Measurements from ENCODE around the gene CAB39.

Gene CAB39

DNA sequence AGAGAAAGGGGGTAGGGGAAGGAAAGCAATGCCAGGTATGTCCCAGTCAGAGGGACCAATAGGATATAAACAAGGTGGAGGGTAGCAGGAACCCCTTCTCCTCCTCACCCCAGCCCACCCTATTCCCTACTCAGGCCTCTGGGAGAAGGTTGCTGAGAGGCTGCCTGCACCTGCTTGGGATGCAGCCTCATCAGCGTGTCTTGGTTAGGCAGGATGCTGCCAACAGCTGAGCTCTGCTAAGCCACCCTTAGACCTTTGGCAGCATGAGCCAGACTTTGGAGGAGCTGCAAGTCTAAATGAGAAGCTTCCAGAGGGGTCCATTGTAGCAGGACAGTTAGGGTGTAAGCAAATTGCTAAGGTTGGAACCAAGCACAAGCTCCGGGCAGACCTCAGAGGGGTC is 38.2 kb upstream of the CAB39 start:
- H3K27me3 ChIP-seq (ENCODE audit: control insufficient read depth, insufficient read depth, low read length) = no peaks in the 10 kb centered on the region
- no peaks in the 10 kb centered on the region for H3K36me3 ChIP-seq (ENCODE audit: insufficient read depth, low read length)
- H3K4me3 ChIP-seq (ENCODE audit: low read length) = no peak overlapping the region
- H3K4me1 ChIP-seq (ENCODE audit: control insufficient read depth, insufficient read depth, low read length) = no peaks in the 10 kb centered on the region
- H3K4me2 ChIP-seq (ENCODE audit: low read length) = no peak overlapping the region
- H3K9me3 ChIP-seq (replicated peaks; ENCODE audit: low read length) = no peaks in the 10 kb centered on the region
- no peak overlapping the region for H3K9ac ChIP-seq (ENCODE audit: low read depth, low read length)

DNA sequence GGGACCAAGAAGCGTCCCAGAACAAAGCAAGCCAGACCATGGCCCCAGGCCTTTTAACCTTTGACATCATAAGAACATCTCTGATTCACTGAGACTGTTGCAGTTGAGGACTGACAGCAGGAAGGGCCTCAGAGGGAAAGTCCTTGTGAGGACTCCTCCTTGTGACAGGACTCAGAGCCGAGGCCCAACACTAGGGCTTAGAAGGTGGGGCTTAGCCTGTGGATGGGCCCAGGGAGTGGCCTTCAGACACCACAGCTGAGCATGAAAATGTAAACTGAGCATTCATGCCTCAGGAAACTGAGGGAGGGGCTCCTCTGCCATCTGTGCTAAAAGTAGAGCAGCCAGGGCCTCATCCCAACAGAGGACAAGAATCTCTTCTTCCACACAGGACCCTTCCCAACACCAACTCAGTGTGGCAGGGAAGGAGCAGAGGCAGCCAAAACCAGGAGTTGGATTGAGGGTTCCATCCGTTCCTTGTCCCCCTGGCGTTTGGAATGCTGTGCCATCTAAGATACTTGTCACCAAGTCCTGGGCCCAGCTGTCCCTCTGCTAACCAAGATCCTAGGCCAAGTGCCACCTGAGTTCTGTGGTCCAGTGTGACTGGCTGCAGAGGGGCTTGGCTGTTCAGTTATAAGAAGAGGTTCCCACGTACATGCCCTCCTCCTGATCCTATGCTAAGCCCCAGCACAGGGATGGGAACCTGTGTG is 37.5 kb upstream of the CAB39 start:
- Histone ChIP-seq H3K27me3 (ENCODE audit: control insufficient read depth, insufficient read depth, low read length) (no peaks in the 10 kb centered on the region), H3K9me3 (replicated peaks; ENCODE audit: low read length) (no peaks in the 10 kb centered on the region), H3K9ac (ENCODE audit: low read depth, low read length) (no peak overlapping the region), H3K4me3 (ENCODE audit: low read length) (no peak overlapping the region), H3K36me3 (ENCODE audit: insufficient read depth, low read length) (no peaks in the 10 kb centered on the region), H3K4me1 (ENCODE audit: control insufficient read depth, insufficient read depth, low read length) (no peaks in the 10 kb centered on the region), H3K4me2 (ENCODE audit: low read length) (no peak overlapping the region)

DNA sequence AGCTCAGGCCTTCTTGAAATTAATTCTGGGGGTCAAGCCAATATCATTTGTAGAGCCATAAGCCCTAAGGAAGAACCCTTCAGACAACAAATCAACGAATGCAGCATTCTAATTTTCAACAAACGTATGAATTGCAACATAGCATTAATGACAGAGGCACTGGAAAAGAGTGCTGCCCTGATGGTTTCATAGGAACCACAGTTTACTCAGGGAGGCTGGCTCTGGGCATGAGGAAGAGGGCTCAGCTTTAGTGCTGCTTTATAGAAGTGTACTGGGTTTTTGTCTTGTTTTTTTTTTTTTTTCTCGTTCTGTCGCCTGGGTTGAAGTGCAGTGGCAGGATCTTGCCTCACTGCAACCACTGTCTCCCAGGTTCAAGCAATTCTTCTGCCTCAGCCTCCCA is 36.1 kb upstream of the CAB39 start:
- Histone ChIP-seq H3K27me3 (ENCODE audit: control insufficient read depth, insufficient read depth, low read length) (peaks cover 6% of the 10 kb centered on the region), H3K9me3 (replicated peaks; ENCODE audit: low read length) (no peaks in the 10 kb centered on the region), H3K4me1 (ENCODE audit: control insufficient read depth, insufficient read depth, low read length) (no peaks in the 10 kb centered on the region), H3K36me3 (ENCODE audit: insufficient read depth, low read length) (no peaks in the 10 kb centered on the region), H3K9ac (ENCODE audit: low read depth, low read length) (no peak overlapping the region), H3K4me2 (ENCODE audit: low read length) (no peak overlapping the region), H3K4me3 (ENCODE audit: low read length) (no peak overlapping the region)

DNA sequence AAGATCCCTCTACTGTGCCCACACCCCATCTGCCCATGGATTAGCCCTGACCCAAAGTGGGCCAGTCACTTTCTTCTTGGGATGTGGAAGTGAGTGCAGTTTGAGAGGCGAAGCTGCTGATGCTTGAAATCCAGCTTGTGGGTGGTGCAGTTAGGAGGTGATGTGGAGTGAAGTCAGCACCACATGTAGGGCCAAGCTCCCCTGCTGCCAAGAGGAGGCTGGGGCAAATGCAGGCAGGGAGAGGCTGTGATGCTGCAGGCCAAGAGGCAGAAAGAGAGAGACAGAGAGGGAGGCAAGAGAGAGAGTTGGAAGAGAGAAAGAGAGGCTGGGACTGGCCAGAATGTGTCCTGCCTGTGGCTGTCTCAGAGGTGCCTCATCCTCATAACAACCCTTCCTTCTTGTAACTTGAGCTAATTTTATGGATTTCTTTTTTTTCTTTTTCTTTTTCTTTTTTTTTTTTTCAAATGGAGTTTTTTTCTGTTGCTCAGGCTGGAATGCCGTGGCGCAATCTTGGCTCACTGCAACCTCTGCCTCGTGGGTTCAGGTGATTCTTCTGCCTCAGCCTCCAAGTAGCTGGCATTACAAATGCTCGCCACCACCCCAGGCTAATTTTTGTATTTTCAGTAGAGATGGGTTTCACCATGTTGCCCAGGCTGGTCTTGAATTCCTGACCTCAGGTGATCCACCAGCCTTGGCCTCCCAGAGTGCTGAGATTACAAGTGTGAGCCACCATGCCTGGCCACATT is 35.3 kb upstream of the CAB39 start:
- no peaks in the 10 kb centered on the region for H3K36me3 ChIP-seq (ENCODE audit: insufficient read depth, low read length)
- H3K9ac ChIP-seq (ENCODE audit: low read depth, low read length) = no peak overlapping the region
- no peak overlapping the region for H3K4me3 ChIP-seq (ENCODE audit: low read length)
- no peaks in the 10 kb centered on the region for H3K9me3 ChIP-seq (replicated peaks; ENCODE audit: low read length)
- H3K4me1 ChIP-seq (ENCODE audit: control insufficient read depth, insufficient read depth, low read length) = no peaks in the 10 kb centered on the region
- no peak overlapping the region for H3K4me2 ChIP-seq (ENCODE audit: low read length)
- peaks cover 6% of the 10 kb centered on the region for H3K27me3 ChIP-seq (ENCODE audit: control insufficient read depth, insufficient read depth, low read length)

DNA sequence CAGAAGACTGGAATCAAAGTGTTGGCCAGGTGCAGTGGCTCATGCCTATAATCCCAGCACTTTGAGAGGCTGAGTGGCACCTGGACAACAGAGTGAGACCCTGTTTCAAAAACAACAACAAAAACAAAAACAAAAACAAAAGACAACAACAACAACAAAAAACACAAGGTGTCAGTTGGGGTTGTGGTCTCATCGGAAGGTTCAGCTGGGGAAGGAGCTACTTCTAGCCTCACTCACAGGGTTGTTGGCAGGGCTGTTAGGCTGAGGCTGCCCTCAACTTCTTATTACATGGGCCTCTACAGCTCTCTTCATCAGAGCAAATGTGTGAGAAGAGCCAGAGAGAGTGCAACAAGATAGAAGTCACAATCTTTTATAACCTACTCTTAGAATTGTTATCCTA is 34.6 kb upstream of the CAB39 start:
- H3K27me3 ChIP-seq (ENCODE audit: control insufficient read depth, insufficient read depth, low read length) = peaks cover 6% of the 10 kb centered on the region
- H3K36me3 ChIP-seq (ENCODE audit: insufficient read depth, low read length) = no peaks in the 10 kb centered on the region
- H3K4me1 ChIP-seq (ENCODE audit: control insufficient read depth, insufficient read depth, low read length) = no peaks in the 10 kb centered on the region
- no peaks in the 10 kb centered on the region for H3K9me3 ChIP-seq (replicated peaks; ENCODE audit: low read length)
- no peak overlapping the region for H3K4me3 ChIP-seq (ENCODE audit: low read length)
- no peak overlapping the region for H3K4me2 ChIP-seq (ENCODE audit: low read length)
- no peak overlapping the region for H3K9ac ChIP-seq (ENCODE audit: low read depth, low read length)

DNA sequence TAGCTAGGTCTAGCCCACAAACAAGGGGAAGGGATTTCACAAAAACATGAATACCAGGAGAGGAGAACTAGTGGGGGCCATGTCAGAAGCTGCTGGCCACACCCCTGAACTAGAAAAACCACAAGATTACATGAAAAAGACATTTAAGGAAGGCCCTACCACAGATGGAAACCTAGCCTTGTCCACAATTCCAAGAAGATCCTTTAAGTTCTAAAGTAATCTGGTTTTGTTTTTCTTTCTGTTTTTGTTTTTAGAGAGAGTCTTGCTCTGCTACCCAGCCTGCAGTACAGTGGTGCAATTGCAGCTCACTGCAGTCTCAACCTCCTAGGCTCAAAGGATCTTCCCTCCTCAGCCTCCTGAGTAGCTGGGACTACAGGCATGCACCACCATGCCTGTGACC is 34.2 kb upstream of the CAB39 start:
- Histone ChIP-seq H3K9me3 (replicated peaks; ENCODE audit: low read length) (no peaks in the 10 kb centered on the region), H3K4me3 (ENCODE audit: low read length) (no peak overlapping the region), H3K9ac (ENCODE audit: low read depth, low read length) (no peak overlapping the region), H3K36me3 (ENCODE audit: insufficient read depth, low read length) (no peaks in the 10 kb centered on the region), H3K27me3 (ENCODE audit: control insufficient read depth, insufficient read depth, low read length) (peaks cover 6% of the 10 kb centered on the region), H3K4me2 (ENCODE audit: low read length) (no peak overlapping the region), H3K4me1 (ENCODE audit: control insufficient read depth, insufficient read depth, low read length) (no peaks in the 10 kb centered on the region)

DNA sequence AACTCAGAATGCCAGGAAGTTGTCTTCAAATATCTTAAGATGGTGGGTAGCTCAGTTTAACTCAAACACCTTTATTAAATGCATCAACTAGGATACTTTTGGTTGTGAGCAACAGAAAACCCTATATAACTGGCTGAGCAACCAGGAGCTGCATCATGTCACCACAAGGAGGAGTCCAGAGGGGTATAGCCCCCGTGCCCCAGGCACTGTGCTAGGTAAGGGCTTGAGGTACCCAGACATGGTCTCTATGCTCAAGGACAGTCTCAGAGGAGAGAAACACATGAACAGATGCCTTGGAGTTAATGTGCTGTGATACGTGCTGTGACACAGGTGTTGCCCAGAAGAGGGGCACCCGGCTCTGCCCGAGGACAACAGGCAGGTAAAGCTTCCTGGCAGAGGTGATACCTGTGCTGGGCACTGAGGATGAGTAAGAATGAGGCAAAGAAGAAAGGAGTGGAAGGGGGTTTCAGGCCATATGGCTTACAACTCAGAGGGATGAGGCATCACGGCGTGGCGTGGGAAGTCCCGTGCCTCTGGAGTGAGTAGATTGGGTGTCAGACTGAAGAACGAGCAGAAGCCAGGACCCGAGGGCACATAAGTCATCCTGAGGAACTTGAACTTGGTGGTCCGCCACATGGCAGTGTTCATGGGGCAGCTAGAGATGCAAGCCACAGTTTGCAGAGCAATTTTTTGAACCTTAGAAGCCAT is 32.0 kb upstream of the CAB39 start:
- Histone ChIP-seq H3K4me1 (ENCODE audit: control insufficient read depth, insufficient read depth, low read length) (peaks cover 13% of the 10 kb centered on the region), H3K36me3 (ENCODE audit: insufficient read depth, low read length) (no peaks in the 10 kb centered on the region), H3K27me3 (ENCODE audit: control insufficient read depth, insufficient read depth, low read length) (peaks cover 6% of the 10 kb centered on the region), H3K4me2 (ENCODE audit: low read length) (no peak overlapping the region), H3K4me3 (ENCODE audit: low read length) (no peak overlapping the region), H3K9ac (ENCODE audit: low read depth, low read length) (no peak overlapping the region), H3K9me3 (replicated peaks; ENCODE audit: low read length) (no peaks in the 10 kb centered on the region)

DNA sequence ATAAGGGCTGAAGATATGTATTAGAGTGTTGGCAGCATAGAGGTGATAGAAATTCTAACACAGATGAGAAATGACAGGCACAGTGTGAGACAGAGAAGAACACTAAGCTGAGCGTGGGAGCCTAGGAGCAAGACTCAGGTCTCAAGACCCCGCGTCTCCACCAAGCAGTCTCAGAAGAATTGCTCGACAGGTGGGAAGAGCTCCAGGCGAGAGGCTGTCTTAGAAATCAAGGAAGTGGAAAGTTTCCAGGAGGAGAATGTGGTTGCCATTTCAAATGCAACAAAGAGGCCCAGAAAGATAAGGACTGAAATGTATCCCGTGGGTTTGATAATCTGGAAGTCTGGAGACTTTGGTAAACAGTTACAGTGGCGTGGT is 31.5 kb upstream of the CAB39 start:
- Histone ChIP-seq H3K27me3 (ENCODE audit: control insufficient read depth, insufficient read depth, low read length) (peaks cover 6% of the 10 kb centered on the region), H3K36me3 (ENCODE audit: insufficient read depth, low read length) (no peaks in the 10 kb centered on the region), H3K9me3 (replicated peaks; ENCODE audit: low read length) (no peaks in the 10 kb centered on the region), H3K4me1 (ENCODE audit: control insufficient read depth, insufficient read depth, low read length) (peaks cover 13% of the 10 kb centered on the region), H3K4me2 (ENCODE audit: low read length) (no peak overlapping the region), H3K4me3 (ENCODE audit: low read length) (no peak overlapping the region), H3K9ac (ENCODE audit: low read depth, low read length) (no peak overlapping the region)

DNA sequence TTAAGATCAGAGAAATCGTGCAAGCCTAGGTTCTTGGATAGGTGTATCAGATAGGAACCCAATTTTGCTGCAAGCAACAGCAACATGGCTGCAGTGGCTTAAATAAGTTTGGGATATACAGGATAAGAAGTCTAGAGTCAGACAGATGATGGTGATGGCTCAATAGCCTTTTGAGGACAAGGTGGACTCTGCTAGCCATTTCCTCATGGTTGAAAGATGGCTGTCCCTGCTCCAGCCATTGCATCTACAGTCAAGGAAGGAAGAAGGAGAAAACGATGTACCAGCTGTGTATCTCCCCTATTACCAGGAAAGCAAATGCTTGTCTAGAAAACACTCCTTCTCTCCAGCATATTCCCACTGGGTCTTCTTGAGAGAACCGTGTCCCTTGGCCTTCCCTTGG is 30.1 kb upstream of the CAB39 start:
- Histone ChIP-seq H3K9ac (ENCODE audit: low read depth, low read length) (no peak overlapping the region), H3K36me3 (ENCODE audit: insufficient read depth, low read length) (no peaks in the 10 kb centered on the region), H3K27me3 (ENCODE audit: control insufficient read depth, insufficient read depth, low read length) (peaks cover 6% of the 10 kb centered on the region), H3K9me3 (replicated peaks; ENCODE audit: low read length) (no peaks in the 10 kb centered on the region), H3K4me3 (ENCODE audit: low read length) (no peak overlapping the region), H3K4me1 (ENCODE audit: control insufficient read depth, insufficient read depth, low read length) (peaks cover 16% of the 10 kb centered on the region), H3K4me2 (ENCODE audit: low read length) (no peak overlapping the region)

DNA sequence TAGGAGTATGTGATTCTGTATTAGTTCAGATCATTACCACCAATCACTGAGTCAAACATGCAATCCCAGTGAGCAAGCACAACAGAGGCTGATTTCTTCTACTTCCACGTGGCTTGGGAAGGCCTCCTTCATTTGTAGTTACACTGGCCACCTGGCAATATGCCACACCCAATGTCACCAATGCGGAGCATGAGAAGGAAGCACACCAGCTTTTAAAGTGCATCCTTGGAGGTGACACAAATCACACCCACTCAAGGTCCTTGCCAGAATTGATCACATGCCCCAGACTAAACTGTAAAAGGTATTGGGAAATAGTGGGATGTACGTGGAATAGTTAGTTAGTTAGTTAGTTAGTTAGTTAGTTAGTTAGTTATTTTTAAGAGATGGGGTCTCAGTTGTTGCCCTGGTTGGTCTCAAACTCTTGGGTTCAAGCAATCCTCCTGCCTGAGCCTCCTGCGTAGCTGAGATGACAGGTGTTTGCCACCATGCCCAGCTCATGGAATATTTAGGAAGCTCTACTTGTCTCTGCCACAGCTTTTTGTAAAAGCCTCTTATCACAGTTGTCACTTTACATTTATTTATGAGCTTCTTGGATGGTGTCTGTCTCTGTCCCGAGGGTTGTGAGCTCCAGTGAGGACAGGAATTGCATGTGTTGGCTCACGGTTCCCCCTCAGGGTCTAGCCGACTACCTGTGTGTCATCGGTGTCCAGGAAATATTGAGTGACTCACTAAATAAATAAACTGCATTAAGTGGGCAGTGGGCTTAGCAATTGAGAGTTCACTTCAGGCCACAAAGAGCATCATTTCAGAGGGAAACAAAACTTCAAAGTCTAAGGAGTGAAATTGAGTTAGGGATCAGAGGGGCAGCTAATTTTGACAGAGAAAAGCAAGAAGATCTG is 28.1 kb upstream of the CAB39 start:
- H3K4me1 ChIP-seq (ENCODE audit: control insufficient read depth, insufficient read depth, low read length) = peaks cover 22% of the 10 kb centered on the region
- H3K27me3 ChIP-seq (ENCODE audit: control insufficient read depth, insufficient read depth, low read length) = peaks cover 6% of the 10 kb centered on the region
- H3K36me3 ChIP-seq (ENCODE audit: insufficient read depth, low read length) = no peaks in the 10 kb centered on the region
- H3K4me3 ChIP-seq (ENCODE audit: low read length) = no peak overlapping the region
- no peak overlapping the region for H3K4me2 ChIP-seq (ENCODE audit: low read length)
- no peaks in the 10 kb centered on the region for H3K9me3 ChIP-seq (replicated peaks; ENCODE audit: low read length)
- no peak overlapping the region for H3K9ac ChIP-seq (ENCODE audit: low read depth, low read length)

DNA sequence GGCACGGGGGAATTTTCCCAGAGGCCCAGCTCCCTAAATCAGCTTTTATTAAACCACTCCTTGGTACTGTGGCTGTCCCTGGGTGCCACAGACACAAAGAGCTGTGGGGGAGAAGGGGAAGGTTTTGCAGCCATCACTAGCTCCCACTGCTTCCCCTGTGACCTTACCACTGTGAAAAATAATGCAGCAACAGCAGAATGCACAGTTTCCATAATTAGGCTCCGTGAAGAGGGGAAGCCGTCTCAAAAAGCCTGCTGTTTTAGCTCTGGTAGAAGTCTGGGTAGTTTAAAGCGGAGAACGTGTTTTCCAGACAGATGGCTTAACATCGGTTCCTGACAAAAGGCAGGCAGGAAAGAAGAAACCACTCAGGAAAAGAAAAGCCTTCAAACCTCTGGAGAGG is 27.5 kb upstream of the CAB39 start:
- H3K27me3 ChIP-seq (ENCODE audit: control insufficient read depth, insufficient read depth, low read length) = peaks cover 6% of the 10 kb centered on the region
- H3K4me2 ChIP-seq (ENCODE audit: low read length) = no peak overlapping the region
- peaks cover 22% of the 10 kb centered on the region for H3K4me1 ChIP-seq (ENCODE audit: control insufficient read depth, insufficient read depth, low read length)
- H3K9ac ChIP-seq (ENCODE audit: low read depth, low read length) = no peak overlapping the region
- no peaks in the 10 kb centered on the region for H3K9me3 ChIP-seq (replicated peaks; ENCODE audit: low read length)
- no peak overlapping the region for H3K4me3 ChIP-seq (ENCODE audit: low read length)
- H3K36me3 ChIP-seq (ENCODE audit: insufficient read depth, low read length) = no peaks in the 10 kb centered on the region
